Posterior cingulate gyrus (tissue), 11 donors: ENCODE data around the gene RBMS1.

Experiments used
- DNase-seq, 10 donors: peaks; one replicate each; pipeline versions ENCODE4 v3.0.0 to v3.0.0-alpha.2; 2020 to 2021; ENCODE audit warnings: mixed read lengths in 3 of 10
- intact Hi-C: fragments of 100-400 bp; cut with DNase I; formaldehyde crosslinking; loops from one replicate; pipeline ENCODE4 v1.15.1; 2023

Gene RBMS1

DNA sequence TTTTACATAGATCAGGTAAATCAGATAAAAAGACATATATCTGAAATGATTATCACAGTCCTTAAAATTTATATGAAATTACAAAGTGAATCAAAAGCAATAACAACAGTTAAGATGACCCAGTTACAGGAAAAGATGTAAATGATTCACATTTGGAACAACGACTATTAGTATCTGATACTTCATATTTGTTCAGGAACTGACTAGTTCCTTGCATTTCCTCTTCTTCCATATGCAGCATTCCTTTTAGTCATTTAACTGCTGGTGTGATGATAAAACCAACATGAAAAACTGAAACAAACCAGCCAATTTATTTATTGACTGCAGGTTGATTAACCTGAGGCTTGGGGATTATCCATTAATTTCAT, 75.2 kb downstream of the RBMS1 start:
- intact Hi-C loops = no loop called here
- DNase-seq = no peak

DNA sequence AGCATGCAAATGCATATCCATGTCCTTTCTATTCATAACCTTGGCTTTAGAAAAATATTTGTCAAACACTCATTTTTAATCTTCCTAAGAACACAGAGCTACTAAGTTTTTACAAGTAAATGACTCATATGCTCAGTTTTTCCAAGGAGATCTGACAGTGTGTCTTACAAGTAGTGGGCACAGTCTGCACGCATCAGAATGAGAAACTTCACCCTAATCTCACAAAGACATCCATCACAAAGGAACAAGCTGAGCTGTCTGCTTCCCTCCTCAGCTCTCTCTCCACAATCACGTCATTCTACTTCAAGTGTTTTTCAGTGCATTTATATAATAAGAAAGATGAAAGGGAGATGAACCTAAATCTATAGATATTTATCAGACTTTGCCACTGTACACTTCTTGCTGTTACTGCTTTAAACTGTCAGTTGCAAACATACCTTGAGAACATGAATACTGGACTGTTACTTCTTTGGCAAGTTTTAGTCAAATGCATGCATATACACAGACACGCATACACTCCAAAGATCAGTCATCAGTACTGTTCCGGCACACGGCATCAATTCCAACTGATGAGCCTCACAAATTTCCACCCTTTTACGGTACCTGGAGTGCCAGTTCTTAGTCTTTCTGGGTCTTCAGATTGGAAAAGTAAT, 75.7 kb downstream of the RBMS1 start:
- no peak for DNase-seq
- intact Hi-C loops = no loop called here

DNA sequence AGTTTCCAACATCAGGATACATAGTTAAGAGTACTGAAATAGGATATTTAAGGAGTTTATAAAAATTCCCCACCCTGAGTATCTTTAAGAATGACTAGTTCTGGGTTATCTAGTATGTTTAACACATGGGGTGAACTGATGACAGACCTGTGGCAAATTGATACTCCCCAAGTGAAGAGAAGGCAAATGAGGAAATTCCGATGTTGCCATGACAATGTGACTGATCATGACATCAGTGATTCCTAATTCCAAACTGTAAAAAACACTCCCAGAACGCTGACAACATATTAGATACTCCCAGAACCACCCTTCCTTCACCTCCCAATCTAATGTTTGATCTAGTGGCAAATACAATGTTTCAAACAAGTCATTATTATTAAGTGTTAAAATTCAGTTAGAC, 77.6 kb downstream of the RBMS1 start:
- intact Hi-C loops = no loop called here
- no peak for DNase-seq

DNA sequence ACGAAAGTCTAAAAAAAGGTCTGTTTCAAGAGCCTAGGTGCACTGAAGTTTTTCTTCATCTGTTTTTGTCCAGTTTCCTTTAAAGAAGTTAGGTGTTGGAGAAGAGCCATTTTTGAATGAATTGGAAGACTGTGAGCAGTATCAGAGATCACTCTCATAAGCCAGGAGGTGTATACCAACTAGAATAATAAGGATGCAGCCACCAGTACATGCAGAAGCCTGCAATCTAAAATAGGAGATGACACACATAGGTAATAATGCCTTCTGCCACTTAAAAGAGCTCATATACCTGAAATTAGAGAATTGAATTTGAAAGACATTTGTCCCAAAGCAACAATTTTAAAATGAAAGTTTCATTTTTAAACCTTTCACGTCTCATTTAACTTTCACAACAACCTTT, 81.7 kb downstream of the RBMS1 start:
- DNase-seq = no peak
- intact Hi-C loops = no loop called here

DNA sequence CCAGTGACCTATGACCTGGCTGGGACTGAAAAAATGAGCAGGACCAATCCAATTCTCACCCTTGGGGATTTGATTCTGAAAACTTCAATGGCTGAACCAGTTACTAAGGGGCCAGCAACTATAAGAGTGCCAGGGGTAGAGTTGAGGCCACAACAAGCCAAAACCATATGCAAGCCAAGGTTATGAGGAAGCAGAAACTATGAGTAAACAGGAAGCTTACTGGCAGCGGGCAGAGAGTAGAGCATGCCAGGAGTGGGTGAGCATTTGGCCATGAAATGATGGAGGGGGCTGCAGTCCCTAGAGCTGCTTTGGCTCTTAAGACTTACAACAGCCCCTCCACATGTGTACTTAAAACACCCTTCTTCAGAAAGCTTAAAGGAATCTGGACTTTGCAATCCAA, 82.4 kb downstream of the RBMS1 start:
- DNase-seq = no peak
- intact Hi-C loops = no loop called here

DNA sequence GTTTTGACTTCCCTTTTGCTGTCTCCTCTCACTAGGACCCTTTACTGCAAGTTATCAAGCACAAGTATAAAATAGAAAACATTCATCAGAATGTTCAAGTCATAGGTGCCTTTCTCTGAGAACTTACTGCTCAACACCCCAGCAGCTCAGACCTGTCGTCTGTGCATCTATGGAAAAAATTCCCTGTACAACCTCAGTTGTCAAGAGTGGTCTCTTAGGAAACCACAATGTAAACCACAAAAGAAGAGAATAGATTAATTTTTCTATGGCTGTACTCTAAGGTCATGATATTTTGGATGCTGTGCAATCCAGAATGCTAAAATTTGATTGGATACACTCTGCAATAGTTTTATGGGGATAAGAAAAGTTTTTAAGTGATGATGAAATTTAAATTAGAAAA, 84.1 kb downstream of the RBMS1 start:
- intact Hi-C loops = no loop called here
- no peak for DNase-seq

DNA sequence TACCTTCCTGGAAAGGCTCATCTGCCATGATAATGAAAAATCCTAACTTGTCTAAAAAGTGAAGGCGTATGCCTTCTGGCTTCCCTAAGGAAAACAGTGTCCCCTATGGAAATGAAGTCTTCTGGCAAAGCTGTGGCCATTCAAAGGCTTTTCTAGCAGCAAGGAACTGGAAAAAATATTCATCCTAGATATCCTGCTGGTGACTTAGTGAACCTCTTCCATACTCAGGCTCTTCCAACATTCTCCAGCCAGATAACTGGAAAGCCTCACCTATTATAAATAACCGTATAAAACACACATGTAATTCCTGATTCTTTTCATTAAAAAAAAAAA, 84.7 kb downstream of the RBMS1 start:
- intact Hi-C loops = no loop called here
- no peak for DNase-seq

DNA sequence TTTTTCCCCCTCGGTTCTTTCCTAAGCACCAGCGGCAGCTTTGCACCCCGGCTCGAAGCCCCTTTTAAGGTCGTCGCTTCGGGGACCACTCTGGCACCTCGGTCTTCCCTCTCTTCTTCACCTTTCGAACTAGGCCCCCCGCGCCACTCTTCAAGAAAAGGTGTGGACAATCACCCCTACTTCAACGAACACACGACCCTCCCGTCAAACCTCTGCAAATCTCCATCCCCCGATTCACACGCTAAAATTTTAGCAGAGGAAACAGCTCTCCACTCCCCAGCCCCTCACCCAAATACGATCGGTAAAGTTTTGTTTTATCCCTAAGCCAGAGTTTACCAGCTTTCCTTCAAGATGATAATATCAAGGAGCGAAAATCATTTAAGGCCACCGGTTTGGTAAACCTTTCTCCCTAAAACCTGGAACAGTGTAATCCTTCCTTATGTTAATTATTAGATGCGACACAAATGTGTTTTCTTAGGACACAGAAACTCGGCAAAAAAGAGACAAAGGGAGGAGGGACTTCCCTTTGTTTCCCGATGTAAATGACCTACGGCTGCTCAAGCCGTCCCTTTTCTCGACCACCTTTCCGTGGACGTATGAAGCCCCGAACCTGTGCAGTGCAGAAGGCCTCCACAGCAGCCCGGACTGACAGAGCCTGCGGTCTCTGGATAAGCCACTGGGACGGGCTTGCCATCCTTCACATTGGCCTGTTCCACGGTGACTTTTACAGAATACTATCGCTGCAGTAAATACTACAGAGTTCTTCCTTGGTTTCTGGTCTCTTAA, 85.2 kb downstream of the RBMS1 start:
- intact Hi-C loops = no loop called here
- DNase-seq = peak in 4 of 10 donors; percentile 12 to 78 (median 48)

DNA sequence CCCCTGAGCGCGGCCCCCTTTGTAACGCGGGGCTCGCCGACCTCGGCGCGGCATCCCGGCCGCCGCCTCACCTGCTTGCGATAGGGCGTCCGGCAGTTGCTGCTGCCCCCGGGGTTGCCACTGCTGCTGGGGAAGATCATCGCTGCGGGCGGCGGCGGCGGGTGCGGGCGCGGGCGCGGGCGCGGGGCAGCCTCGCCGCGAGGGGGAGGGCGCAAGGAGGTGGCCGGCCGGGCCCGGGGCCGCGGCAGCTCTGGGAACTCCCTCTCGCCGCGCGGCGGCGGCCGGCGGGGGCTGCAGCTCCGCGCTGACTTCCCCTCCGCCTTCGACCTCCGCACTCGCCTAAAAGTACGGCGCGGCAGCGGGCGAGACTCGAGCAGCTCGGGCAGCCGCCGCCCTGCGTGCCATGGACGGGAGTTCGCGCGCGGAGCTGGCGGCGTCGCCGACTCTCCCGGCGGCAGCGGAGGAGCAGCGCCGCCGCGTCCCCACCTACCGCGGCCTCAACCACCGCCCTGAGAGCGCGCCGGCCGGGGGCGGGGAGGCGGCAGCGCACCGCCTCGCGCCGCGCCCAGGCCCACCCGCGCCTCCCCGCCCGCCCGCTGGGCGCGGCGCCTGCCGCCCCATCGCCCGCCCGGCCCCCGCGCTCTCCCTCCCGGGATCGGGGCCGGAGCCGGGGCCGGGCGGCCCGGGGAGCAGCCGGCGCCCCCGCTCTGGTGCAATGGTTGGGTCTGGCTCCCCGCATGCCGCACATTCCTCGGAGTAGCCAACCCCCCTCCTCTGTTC, 86.0 kb downstream of the RBMS1 start:
- peak in 7 of 10 donors; percentile 19 to 88 (median 41) for DNase-seq
- intact Hi-C loops = no loop called here

DNA sequence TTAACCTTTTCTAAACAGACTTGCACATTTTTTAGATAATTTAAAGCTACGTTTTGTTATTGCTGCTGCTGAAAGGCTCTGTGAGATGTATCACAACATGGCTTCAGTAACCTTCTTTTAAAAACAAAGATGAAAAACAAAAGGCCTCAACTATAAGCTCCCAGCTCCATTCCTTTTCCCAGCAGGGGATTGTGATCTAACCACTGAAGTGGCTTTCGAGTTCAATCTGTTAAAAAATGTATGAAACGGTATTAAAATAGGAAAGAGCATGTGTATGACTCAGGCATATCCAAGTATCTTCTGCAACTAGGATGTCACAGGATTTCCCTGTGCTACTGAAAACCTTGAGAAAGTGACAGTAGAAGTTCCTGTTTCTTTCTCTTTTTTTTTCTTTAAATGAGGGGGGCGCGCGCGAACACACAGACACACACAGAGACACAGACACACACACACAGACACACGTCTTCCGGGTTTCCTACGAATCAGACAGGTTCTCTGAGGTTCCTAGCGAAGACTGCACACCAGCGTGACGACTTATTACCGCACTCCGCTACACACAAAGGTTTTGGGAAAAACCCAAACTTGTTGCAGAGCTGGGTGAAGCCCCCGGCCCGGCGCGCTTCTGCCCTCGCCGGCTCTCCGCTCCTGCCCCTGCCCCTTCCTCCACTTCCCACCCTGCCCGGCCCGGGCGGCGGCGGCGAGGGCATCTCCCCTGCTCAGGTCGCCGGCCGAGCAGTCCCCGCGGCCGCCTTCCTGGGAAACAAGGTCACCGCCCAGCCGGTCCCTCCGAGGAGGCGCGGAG, 86.8 kb downstream of the RBMS1 start:
- DNase-seq = peak in 7 of 10 donors; percentile 10 to 87 (median 40)
- intact Hi-C loops = no loop called here

DNA sequence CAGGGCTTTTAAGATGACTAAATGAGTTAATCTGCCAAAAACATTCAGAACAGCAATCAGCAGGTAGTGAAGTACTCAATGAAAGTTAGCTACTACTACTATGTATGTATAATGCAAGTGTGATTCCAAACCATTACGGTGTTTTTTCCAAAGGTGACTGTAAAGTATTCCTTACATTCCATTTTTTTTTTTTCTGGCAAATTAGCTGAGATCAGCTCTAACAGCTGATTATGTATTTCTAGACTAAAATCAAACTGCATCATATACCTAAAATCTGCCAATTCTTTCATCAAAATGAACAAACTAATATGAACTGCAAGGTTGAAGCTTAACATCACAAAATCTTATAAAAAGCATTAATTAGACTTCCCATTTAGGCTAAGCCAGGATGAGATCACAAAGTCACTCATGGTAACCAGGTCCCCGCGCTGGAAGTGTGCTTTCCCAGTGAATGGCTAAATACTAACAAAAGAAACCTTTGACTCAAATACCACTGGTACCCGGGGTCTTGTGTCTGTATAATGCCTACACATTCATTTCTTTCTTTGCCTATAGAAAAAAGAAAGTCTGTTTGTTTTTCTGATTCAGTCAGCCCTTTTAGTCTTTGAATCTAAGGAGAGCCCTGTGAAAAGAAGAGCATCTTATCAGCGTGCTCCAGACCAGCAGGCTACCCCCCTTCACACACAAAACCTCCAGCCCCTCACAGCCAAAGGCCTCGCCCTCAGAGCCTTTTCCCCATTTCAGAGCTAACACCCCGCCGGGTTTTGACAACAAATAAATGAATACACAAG, 88.3 kb downstream of the RBMS1 start:
- intact Hi-C loops = no loop called here
- DNase-seq = no peak

DNA sequence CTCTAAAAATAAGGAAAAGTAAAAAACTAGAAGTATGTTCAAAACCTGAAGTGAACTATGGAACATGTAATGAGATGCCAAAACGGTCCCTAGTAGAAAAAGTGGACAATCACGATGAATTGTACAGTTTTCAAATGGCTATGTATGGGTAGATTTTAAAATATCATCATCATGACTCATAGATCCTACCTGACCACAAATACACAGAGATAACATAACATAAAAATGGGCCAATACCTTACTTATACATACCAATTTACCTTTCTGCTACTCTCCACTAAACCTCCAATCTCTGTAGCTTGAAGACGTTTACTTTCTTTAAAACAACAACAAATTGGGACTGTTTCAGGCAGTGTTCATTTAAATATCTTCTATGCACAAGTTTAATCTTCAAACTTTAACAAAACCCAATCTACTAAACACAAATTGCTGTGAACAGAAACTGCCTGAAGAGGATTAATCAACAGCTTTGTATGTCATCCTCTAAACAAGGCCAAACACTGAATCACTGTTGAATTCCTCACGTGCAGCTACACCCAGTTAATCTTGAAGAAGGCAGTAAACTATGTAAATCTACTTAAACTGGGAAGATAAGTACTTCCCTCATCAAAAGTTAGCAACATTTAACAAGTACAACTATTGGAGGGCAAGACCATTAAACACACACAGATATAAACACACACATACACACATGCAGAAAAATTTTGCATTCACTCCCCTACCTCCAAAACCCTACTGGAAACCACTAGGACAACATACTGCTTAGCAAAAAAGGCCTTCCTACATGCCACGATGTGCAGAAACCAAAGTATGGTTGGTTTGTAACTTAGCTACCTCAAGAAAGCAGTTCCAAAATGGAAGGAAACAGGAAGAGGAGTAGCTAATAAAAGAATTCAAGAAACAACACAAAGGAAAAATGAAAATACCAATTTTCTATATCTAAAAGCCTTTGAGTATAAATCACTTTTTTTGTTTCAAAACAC, 90.3 kb downstream of the RBMS1 start:
- intact Hi-C loops = no loop called here
- no peak for DNase-seq

DNA sequence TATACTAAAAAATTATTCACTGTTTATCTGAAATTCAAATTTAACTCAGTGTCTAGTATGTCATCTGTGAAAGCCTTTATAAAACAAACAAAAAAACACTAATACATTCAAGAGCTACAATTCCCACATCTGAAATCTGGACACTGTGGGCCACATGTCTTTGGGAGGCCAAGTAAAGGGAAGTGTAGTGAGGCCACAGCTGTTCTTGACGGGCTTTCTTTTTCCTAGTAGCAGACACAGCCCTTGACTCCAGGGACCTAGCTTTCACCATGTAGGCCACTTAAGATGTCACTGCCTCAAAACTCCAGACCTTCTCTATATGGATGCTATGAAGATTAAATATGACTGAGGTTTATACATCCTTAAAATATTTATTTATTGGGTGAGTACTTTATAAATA, 91.1 kb downstream of the RBMS1 start:
- DNase-seq = no peak
- intact Hi-C loops = no loop called here

DNA sequence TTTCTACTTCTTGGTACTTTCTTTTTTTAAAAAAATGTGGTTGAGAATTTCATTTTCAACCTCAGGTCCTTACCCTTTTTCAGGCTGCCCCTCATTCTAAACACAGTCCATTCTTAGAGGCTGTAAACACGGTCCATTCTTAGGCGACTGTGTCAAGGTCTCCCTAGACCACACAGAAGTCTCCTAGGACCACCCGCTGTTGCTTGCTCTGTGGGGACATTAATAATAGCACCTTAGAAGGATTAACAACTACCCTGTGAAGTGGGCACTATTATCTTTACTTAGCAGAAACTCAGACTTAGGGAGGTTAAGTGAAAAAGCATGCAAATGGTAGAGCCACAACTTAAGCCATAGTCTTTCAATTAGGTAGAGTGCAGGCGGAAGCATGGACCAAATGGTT, 91.7 kb downstream of the RBMS1 start:
- intact Hi-C loops = no loop called here
- DNase-seq = no peak

DNA sequence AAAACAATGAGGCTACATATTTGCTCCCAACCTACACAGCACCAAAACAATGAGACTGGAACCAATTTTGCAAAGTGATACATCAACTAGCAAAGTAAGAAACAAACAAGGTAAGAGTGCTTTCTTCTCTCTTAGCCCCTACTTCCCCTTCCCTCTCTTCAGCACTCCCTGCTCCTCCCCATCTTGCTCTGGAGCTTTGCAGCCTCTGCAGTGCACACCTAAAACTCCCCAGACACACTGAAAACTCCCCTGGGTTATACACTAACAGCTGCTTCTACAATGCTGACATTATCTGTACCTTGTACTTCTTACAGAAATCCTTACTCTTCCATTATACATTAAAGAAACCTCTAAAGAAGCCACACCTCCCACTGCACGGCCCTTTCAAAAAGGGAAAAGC, 93.7 kb downstream of the RBMS1 start:
- DNase-seq = no peak
- intact Hi-C loops = no loop called here

DNA sequence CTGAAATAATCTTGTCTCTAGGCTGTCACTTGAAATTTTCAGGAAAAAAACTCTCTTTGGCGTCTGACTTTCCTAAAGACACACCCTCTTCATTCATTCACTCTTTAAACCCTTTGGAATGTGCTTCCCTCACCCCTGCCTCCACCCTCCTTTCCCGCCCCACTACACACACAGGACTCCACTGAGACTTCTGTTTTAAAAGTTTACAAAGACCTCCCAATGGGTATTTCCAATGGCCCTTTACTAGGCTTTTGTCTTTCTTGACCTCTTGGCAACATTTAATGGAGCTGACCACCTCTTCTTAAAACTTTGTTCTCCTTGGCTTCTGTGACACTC, 96.1 kb downstream of the RBMS1 start:
- DNase-seq = no peak
- intact Hi-C loops = no loop called here

DNA sequence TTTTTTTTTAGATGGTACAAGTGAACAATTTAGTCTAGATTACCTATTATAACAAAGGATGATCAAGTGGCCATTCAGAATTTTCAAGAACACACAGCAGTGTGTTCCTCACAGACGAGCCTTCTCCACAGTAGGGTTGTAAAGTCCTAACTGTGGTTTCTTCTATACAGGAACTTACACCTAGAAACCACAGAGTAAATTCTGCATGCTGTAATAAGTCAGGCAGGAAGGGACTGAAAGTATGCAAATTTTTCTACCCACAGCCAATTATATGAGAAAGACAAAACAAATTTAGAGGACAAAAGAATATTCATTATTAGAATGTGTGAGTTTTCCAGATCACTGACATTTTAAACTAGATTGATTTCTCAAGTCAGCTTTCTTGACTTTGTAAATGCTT, 99.5 kb downstream of the RBMS1 start:
- DNase-seq = no peak
- intact Hi-C loops = no loop called here

DNA sequence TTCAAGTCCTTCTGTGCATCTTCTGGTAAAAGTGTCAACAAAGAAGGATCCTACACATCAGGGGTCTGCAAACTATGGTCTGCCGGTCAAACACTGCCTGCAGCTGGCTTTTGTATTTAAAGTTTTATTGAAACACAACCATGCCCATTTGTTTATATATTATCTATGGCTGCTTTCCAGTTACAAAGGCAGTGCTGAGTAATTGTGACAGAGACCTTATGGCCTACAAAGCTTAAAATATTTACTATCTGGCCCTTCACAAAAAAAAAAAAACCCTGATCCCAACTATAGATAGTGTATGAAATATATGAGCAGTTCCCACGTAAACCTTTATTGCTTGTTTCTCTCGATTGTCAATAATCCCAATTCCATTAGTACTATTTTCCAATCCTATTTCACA, 101.4 kb downstream of the RBMS1 start:
- intact Hi-C loops = no loop called here
- no peak for DNase-seq
